Stimulated activated CD4-positive, alpha-beta T cell treated with anti-CD3 and anti-CD28 coated beads, Interleukin-15, amount 100 ng/mL, for 24 hours (primary cell): ENCODE results near the gene CHRM5.

ENCODE experiments used
- DNase-seq: peaks from one replicate; pipeline ENCODE4 v3.0.0-alpha.2; 2020

CHRM5 gene, protein sequence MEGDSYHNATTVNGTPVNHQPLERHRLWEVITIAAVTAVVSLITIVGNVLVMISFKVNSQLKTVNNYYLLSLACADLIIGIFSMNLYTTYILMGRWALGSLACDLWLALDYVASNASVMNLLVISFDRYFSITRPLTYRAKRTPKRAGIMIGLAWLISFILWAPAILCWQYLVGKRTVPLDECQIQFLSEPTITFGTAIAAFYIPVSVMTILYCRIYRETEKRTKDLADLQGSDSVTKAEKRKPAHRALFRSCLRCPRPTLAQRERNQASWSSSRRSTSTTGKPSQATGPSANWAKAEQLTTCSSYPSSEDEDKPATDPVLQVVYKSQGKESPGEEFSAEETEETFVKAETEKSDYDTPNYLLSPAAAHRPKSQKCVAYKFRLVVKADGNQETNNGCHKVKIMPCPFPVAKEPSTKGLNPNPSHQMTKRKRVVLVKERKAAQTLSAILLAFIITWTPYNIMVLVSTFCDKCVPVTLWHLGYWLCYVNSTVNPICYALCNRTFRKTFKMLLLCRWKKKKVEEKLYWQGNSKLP

GRCh38 chr15:33968224-33968623, at the start of gene CHRM5:
Gene CHRM5 (plus strand): TSS chr15:33968497. CDS start chr15:34062718, 94,221 bp downstream.
- DNase-seq = no peak

- no peak for DNase-seq
Observed at GRCh38 chr15:33923446-33923845, 44.9 kb upstream of the CHRM5 start.

- DNase-seq = no peak
Observed at GRCh38 chr15:33926260-33926659, 42.0 kb upstream of the CHRM5 start.

GRCh38 chr15:33932734-33933133, 35.6 kb upstream of the CHRM5 start:
- no peak for DNase-seq

- no peak for DNase-seq
Observed at GRCh38 chr15:33934396-33934795, 33.9 kb upstream of the CHRM5 start.

GRCh38 chr15:33934921-33935320, 33.4 kb upstream of the CHRM5 start:
- no peak for DNase-seq

DNA sequence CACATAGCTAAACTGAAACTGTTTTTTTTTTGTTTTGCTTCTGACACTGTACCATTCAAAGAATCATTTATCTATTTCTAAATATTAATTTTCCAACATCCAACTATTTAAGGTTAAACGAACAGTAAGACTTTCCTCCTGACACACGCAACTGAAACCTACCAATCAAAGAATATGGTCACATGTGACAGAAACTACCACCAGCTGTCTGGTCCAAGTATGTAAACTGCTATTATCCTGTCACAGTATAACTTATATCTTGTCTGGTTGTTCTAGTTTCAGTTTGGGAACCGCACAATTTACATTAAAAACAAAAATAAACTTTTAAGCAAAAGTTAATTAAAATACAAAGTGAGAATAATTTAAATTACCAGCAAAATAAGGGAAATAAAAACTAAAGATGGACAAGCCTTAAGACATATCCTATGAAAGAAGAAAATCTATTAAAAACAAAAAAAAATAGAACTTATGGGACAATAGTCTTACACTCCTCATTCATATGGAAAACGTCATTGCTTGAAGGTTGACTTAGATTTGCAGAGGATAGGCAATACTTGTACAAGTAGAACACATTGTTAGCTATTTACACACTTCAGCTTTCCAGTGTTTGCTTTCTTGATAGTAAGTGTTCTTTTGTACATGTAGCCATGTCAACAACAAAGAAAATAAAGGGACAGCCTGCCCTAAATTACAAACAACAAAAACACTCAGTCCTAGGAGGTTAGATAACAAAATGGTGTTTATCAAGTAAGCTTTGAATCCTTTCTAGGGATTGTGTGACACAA, 26.8 kb upstream of the CHRM5 start:
- DNase-seq = no peak

- DNase-seq = no peak
Observed at GRCh38 chr15:33946152-33946551, 22.1 kb upstream of the CHRM5 start.

GRCh38 chr15:33955945-33956344, 12.4 kb upstream of the CHRM5 start:
- DNase-seq = no peak

DNA sequence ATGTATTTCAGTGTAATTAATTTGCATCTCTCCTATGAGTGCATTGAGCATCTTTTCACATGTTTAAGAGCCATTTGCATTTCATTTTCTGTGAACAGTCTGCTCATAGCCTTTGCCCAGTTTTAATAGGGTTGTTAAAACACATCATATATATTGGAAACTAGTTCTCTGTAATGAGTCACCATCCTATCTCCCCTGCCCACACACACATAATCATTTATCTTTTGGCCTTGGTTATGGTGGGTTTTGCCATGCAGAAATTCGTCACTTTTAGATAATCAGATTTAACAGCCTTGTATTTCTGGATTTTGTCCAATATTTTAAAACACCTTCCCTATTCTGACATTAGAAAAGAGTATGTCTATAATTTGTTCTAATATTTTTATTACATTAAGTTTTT, 11.9 kb upstream of the CHRM5 start:
- no peak for DNase-seq

DNA sequence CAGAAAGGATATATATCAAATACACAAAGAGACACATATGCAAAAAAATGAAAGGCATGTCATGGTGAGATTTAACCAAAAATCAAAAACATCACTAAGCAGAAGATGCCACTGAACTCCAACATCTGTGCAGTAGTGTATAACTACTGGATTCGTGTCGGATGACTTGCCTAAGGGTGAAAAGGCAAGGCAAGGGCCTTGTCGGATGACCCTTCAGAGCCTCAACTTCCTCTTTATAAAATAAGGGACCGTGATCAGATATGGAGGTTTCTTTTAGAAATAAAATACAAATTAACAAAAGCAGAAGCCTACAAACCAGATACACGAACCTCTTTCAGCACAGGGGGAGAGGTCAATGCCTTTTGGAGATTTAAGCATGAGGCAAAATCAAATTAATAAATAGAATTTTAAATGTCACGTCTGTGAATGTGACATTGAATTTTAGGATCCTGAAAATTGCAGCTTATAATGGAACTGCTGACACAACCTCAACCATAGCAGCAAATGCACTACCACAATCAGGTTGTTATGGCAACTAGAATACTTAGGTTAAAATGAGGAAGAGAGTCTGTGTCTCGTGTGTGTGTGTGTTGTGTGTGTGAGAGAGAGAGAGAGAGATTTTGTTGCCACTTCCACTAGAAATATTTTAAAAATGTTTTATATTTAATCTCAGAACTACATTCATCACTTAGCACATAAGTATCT, 8.3 kb upstream of the CHRM5 start:
- DNase-seq = no peak

GRCh38 chr15:33960549-33960935, 7.8 kb upstream of the CHRM5 start:
- DNase-seq = no peak

DNA sequence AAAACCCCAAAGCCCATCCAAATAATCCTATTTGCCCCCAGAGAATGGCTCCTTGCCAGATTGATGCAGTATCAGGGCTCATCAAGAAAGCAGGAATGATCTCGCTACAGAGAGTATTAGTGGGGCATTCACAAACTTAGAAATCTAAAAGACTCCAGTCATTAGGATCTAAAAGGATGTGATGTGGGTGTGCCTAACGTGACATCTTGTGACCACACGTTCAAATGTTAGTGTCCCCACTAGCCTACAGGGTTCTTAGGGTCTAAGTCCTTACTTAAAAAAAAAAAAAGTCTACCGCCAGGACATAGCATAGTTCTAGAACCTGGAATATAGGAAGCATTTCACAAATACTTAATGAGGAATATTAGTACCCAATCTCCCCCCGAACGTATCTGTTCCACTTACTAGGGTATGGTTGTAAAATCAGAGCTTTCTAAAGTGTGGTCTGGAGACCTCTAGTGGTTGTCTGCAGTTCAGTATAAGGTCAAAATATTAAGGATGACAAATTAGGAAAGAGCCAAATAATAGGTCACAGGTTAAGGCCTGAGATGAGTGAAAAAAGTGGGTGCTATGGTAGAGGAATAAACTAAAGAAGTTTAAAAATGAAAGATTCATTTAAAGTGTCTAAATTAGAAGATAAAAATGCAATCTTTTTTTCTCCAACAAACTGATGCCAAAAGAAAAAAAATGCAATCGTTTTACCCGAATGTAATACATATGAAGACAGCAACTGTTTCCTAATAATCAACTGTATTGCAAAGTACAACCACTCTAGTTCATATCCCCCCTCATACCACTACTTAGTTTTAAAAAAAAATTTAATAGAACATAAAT, 4.2 kb upstream of the CHRM5 start:
- DNase-seq = no peak

DNA sequence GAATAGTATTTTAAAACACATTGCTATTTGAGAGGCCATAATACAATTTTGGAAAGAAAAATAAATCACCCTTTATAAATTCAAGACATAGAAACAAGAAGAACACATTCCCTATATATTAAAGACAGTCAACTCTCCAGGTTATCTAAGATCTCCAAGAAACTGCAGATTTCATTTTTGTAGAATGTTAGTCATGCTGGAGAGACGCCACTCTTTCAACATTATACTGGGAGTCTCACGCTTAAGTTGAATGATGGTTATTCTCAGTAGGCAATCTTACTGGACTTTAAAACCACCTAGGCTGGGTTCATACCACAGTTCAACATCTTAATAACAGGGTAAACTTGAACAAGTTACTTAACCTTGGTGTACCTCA, 3.6 kb upstream of the CHRM5 start:
- DNase-seq = no peak

DNA sequence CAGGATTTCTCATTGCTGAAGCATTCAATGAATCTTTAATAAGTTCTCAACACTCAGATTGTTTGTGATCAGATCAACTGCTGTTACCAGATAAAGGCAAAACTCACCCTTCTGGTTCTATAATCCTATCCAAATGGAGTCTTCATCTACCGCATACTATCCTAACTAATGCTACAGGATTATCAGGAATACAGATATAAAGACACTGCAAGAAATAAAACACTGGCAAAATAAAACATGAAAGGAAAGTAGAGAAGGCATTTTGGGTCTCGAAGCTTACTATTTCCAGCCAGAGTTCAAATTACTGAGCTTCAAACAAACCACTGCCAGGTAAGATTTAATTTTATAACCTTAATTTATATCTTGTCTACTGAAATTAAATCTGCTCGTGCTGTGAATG, 524 bp downstream of the CHRM5 start:
- no peak for DNase-seq

DNA sequence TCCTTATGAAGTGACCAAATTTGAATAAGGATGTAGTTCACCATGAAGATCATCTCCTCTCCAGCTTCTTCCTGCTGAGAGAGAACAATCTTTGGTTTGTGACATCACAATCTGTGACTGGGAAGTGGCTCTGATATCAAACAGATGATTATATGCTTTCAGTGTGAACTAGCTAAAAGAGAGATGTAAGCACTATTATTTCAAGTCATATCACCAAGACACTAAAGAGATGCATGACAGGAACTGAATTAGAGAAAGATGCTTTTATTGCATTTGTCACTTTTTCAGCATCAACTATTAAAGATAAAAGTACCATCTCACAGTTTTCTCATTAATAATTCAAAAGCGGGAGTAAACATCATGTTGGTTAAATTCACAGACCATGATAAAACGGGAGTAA, 3.5 kb downstream of the CHRM5 start:
- DNase-seq = no peak

DNA sequence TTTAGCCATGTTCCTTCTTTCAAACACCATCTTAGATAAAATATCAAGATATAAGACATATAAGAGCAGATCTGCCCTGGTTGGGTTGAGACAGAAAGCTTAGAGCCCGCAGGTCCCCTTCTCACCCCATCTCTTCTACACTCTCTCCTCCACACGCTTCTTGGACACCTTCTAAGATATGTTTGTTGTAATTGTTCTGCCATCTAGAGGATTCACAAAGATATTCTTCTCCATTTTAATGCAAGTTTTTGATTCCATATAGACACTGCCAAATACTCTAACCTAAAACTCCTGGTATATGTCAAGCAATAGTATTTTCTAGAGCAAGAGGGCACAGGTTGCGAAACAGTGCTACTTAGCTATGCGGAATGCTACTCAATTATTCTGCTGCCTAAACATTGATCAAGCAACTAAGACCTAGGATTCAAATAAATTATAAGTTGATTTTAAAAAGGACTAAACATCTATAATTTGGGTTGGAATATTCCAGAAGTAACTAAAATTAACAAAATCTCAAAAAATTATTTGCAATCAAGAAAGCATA, 6.8 kb downstream of the CHRM5 start:
- no peak for DNase-seq

GRCh38 chr15:33980159-33980558, 11.9 kb downstream of the CHRM5 start:
- DNase-seq = no peak

GRCh38 chr15:33982516-33982915, 14.2 kb downstream of the CHRM5 start:
- DNase-seq = no peak

GRCh38 chr15:33985287-33985686, 17.0 kb downstream of the CHRM5 start:
- no peak for DNase-seq

DNA sequence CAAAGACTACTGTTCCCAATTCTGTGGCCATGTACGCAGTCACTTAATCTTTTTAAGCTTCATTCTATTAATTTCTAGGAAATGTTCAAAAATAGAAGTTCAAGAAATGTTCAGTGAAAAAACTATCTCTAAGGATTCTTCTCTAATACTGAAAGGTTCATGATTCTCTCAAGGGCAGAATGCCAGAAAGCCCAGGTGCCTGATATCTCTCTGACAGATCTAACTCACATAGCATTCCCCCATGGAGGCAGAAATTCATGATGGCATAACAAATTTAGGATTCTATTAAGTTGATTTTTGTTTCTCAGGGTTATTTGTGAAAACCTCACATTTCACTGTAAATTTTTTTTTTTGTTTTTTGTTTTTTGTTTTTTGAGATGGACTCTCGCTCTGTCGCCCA, 17.5 kb downstream of the CHRM5 start:
- DNase-seq = no peak

GRCh38 chr15:33987444-33987843, 19.1 kb downstream of the CHRM5 start:
- no peak for DNase-seq
